C1 segment of cervical spinal cord (tissue), 14 donors: Measurements from ENCODE around the gene IGF1R.

Source experiments
- DNase-seq, 14 donors: peaks; one replicate each; lab custom pipeline; 2025; lab: John Stamatoyannopoulos, UW

The IGF1R gene

DNA sequence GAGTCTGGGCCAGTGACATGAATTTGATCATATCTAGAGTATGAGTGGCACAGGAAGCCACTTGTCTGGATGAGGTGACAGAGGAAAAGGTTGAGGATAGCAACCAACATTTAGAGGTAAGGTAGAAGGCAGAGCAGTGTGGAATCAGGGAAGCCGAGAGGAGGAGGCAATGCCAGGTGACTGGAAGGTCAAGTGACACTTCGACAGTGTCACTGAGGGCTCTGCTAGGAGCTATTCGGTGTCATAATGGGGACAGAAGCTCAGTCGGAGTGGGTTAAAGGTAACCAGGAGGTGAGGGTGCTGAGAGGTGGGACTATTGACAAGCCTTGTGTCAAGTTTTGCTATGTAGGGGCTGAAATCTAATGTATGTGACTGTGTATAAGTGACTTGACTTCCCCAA, 56.7 kb downstream of the IGF1R start:
- DNase-seq, result no peak

DNA sequence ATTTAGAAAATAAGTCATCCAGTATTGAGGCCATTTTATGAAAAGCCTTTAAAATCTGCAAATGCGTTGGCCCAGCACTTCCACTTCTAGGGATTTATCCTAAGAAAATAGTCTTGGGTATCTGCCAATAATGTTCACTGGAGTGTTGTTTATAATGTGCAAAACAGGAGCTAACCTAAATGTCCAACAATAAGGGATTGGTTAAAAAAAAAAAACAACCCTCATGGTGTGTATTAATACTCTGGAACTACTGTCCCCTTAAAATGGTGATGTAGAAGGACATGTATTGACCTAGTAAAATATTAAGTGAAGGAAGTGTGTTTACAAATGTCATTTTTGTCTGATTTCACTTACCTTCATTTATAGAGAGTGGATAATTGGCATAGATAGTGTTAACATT, 58.0 kb downstream of the IGF1R start:
- no peak for DNase-seq

DNA sequence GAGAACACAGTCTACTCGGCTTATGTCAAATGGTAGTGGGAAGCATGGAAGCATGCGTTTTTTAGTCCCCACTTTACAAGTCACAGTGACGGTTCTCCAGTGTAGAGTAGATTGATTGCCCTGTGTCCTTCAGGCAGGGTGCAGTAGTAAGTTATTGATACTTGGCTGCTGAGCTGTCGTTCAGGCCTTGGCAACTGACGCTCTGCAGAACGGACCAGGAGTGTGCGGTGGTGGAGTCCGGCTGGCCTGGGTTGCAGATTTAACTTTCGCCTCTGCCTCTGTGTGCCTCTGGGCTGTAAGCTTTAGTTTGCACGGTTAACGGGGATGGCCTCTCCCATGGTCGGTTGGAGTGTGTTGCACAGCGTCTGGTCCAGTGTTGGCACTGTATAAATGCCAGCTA, 58.6 kb downstream of the IGF1R start:
- DNase-seq, result no peak

DNA sequence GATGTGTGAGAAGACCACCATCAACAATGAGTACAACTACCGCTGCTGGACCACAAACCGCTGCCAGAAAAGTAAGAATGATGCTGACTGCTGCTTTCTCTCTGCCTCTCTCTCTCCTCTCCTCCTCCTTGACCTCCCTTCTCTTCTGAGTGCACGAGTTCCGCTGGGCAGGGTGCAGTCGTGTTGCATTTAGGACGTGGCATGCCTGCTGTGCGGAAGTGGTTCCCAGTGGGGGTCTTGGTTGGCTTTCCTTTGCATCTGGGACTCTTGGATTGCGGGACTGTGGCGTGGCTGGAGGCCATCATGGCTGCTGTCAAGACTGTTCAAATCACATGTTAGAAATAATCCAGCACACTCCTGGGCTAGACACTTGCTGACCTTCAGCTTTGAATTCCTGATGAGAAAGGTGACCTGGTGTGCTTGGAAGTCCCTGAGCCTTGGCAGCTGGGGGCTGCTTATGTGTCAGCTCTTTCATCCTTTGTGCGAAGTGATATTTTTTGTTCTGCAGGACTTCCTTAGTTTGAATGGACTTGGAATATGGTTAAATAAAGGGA, 59.8 kb downstream of the IGF1R start:
- DNase-seq, result no peak

DNA sequence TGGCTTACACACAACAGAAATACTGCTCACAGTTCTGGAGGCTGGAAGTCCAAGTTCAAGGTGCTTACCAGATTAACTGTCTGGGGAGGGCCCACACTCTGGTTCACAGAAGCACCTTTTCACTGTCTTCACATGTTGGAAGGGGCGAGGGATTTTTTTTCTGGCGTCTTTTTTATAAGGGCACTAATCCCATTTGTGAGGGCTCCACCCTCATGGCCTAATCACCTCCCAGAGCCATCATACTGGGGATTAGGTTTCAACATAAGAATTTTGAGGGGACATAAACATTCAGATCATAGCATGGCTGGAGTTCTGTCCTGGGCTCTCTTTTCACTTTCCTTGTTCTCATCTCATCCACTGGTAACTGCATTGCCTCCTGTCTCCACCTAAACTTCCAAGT, 63.5 kb downstream of the IGF1R start:
- DNase-seq, result no peak

DNA sequence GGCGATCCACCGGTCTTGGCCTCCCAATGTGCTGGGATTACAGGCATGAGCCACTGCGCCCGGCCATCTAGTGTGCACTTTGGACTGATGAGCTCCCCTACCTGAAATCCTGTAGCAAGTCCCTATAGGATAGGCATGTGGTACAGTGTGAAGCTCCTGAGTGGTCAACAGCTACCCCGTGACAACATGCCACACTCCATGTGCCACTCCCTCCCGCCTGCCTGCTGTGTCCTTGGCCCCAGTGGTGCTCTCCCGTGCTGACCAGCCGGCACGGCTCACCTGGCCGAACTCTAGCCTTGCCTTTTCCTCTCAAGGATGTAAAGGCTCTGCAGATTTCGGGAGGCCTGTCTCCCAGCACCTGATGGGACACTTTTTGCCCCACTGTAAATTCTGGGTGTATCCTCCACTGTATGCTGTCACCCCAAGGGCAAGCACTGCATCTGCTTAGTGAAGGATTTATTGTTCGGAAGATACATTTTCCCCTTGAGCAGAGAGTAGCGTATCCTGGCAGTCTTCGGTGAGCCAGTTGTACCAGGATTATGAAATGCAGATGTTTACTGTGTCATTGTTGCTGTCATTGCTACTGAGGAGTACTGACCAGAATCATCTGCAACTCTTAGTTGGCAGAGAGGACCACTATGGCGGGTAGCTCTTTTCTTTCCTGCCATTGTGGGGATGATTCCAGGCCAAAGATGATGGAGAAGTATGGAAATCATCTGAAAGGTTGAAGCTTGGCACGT, 64.7 kb downstream of the IGF1R start:
- no peak for DNase-seq

DNA sequence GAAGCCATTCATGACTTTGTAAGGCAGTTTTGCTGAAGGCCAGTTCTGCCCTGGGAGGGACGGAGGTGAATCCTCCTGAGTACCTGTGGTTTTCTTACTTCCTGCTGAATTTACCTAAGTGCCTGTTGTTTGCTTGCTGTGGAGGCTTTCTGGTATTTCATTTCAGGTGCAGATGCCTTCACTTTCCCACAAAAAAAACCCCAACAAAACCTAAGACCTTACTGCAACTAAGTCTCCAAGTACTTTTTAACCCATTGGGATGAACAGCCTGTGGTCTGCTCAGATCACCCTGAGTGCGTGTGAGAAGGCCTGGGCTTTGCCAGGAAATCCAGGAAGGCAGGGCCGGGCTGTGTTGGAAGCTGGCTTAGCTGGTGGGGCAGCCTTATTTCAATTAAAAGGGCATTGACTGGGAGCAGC, 65.3 kb downstream of the IGF1R start:
- DNase-seq, result peak in 1 of 14 donors; percentile 38

DNA sequence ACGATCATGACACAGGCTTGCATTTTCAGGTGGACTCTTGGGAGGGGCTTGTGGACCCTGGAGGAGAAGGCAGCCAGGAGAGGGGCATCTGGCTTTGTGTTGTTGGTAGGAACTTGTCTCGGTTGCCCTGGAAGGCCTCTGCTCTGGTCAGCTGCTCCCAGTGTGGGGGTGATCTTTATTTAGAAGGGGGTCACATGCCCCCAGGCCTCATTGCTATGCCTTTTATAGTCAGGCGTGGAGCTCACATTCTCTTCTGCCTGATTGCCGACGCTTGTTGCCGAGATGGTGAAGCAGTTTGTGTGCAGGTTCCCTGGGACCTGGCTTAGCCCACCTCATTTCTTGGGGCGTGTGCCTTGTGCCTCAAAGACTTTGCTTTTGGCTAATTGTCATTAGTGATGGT, 66.6 kb downstream of the IGF1R start:
- no peak for DNase-seq

DNA sequence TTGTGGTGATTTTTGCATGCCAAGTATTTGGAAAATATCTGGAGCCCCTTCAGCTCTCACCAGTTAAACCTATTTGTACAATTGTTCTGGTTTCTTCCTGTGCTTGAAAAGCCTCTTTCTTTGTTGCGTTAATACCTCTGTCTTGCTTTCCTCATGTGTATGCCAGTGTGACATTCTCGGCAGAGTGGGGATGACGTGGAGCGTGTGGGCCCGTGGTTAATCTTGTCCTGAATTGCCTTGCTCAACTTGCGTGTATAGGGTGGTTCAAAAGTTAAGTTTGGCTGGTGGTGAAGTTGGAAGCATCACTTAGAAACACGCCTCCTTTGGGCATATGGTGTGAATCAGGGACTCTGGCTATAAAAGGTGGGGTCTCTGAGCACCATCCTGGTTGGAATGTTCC, 67.1 kb downstream of the IGF1R start:
- no peak for DNase-seq

DNA sequence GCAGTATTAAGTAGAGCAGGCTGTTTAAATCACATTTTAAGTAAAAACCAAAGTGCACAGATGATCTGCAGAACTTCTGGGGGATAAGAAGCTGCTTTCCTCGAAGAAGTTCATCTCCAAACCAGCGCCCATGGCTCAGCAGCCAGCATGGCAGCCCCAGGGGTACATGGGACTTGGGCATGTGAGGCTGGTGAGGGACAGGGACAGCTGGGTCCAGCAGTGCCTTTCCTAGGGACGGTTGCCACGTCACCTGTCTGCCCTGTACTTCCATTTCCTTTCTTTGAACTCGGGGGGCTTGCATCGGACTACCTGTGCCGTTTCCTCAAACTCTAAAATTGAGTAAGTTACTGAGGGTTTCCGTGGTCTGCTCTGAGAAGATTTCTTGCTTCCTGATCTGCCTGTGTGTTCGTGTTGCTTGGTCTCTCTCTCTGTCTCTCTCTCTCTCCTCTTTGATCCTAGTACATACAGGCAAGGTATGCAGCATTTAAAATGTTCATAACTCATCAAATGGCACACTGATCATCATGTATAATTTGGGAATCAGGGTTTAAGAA, 67.6 kb downstream of the IGF1R start:
- DNase-seq, result no peak

DNA sequence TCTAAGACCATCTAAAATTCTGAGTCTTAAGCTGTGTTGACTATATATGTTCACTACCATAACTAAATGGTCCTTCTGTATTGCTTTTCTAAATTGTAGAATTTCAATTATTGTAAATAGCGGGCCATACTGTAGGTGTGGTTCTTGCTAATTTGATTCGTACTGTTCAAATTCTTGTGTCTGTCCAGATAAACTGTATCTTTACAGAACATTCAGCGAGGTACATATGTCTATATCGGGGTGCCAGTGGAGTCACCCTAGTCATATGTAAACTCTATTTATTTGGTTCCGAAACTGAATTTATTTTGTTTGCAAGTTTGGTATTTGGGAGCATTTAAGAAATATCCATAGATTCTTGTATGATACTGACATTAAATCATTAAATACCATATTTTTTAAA, 69.0 kb downstream of the IGF1R start:
- no peak for DNase-seq

DNA sequence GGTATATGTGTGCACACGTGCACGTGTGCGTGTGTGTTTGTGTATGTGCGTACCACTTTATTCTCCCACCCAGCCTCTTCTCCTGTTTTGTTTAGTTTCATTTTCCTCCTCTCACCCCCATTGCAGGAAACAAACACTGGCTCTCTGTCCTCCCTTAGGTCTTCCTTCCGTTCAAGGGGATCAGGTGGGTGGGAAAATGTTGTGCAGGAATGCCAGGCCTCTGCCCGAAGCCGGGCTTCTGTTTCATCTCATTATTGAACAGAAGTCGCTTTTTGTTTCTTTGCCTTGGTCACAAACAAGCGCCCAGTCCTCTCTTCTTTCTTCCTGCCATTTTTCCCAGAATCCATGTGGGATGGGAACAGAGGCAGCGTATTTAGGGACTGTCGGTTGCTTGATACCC, 69.6 kb downstream of the IGF1R start:
- no peak for DNase-seq

DNA sequence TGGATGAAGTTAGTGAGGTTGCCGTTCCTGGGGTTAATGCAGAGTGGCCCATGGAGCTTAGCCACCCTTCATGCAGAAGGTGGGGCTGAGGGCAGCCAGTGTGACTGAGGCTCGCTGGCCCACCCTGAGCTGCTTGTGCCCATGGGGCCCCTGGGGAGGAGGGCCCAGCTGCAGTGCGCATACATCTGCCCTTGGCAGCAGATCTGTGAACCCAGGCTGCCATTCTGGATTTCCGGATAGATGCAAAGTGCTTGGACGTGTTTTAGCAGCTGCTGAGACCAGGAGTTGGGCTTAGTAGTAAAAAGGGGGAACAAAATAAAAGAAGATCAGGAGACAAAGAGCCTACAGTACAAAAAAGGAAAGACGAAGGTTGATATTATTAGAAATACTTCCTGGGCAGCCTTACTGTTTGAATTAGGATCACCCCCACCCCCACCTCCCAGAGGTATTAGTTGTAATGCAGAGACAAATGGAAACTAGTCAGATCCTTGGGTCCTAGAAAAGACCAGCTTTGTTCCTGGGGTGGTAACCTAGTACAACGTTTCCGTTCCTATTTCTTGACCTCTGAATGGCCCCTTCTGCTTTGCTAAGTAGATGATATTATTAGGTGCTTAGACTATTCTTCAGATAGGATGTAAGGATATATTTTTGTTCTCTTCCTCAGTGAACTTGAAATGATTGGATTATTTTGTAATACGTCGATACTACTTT, 70.2 kb downstream of the IGF1R start:
- no peak for DNase-seq

DNA sequence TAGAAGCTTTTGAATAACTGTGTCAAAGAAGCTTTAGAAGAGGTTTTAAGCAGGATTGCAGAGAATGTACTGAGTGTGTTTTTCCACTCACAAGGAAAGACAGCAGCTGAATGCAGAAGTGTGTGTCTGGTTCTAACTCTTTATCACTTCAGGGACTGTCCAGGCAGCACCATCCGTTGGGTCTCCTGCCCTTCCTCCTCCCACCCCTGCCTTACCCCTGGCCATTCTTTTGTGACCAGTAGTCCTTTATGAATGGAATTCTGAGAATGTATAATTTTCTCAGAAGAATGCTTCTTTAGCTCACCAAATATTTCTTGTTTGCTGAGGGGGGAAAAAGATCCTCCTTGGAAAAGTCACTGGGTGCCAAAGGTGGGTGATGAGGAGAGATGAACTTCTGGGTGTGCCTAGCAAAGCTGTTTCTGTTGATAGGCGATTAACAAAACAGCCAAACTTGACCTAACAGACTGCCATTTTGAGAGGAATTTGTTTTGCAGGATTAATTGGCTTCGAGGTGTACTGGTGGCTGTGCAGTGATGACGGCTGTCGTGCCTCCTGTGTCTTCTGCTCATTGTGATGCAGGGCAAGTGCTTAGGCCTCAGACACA, 70.9 kb downstream of the IGF1R start:
- DNase-seq, result no peak

DNA sequence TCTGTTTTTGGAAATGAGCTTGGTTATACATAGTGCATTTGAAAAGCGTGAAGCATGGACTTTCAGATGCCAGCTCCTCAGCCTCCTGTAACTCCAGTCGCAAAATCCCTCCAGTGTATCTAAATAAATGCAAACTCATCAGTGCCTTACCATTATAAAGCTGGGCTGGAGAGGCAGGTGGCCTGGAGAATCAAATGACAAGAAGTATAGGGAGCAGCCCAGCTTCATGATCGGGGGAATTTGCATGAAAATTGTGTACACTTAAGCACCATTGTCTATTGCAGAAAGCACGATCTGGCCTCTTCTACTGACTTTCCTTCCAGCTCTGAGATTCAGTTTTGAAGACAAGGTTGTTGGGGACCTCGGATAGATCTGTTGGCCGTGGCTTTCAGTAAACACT, 71.7 kb downstream of the IGF1R start:
- no peak for DNase-seq

DNA sequence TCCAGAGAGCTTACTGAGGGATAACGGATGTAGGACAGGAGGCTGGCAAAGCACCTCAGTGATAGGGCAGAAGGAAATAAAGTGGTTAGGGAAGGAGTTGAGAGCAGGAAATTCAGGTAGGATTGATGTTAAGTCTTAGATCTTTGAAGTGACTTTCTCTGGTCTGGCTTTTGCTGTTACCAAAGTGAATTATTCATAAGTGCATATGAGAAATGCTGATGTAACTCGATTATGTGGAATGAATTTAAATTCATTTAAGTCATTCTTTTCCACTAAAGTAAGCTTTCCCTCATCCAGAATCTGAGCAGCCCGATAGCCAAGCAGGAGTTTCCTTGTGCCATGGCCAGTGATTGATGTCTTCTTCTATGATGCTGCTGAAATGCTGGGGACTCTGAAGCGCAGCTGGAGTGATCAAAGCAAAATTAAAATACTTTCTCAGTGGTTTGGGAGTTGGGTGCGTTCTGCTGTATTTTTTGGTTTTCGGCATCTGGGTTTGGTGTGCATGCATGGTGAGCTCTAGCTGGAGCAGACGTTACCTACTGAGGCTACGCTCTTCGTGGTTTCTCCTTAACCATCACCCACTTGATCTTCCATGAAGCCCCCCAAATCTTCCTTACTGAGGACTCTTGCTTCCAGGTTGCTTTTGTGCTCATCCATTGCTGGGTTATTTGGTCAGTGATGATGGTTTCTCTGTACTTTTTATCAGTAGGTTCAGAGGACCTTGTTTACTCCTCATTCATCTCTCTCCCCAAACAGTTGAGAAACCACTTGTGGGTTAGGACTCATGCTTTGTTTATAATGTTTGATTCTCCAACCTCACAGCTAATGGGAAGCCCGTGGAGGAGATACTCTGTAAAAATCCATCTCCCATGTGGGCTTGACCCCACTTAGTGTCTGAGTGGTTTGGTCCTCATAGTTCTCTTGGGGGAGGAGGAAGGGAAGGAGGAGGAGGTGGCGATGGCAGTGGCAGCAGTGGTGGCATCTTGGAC, 72.5 kb downstream of the IGF1R start:
- no peak for DNase-seq

DNA sequence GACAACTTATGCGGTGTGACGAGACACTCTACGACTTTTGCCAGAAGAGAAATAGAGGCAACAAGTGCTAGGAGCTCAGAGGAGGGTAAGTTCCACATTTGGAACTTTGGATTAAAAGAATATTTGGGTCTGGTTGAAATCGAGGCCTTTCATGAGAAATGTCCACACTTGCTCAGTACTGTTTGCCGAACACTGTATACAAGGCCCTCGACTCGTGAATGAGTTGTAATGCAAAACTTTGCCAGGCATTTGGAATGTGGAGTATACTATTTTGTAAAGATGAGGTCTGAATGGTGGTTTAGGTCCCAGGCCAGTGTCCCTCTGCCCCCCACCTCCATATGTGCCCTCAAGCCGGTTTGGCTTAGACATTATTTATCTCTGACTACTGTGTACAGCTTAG, 73.9 kb downstream of the IGF1R start:
- no peak for DNase-seq

DNA sequence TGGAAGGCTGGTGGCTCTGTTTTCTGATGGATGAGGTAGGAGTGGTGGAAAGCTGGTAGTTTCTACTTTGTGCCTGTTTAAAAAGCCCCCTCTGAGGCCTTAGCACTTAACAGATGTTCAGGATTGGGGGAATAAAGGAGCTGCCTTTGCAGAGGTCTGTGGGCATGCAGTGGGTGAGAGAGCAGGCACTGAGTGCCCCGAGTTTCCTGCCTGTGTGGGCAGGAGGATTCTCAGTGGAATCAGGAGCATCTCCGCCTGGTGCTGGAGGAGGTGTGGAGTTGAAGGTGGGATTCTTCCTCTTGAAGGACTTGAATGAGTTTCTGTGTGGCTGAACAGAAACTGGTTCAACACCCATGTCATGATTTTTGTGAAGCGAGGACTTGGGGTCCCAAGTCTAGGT, 74.3 kb downstream of the IGF1R start:
- DNase-seq, result no peak

DNA sequence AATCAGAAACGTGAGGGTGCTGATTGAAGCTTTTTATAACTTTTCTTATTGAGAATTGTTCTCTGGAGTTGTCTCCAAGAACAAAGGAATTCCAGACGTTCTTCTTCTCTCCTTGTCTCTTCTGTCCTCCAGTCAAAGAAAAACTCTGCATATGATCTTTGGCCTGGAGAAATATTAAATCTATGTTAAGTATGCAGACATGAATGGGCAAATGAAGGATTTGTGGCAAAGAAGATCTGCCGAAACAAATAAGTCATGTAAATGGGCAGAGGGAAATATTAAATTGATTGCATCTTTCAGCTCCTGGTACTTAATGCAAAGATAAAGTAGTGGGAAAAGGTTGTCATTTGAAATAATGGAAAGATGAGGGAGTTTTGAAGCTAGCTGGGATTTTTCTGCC, 74.9 kb downstream of the IGF1R start:
- DNase-seq, result no peak

DNA sequence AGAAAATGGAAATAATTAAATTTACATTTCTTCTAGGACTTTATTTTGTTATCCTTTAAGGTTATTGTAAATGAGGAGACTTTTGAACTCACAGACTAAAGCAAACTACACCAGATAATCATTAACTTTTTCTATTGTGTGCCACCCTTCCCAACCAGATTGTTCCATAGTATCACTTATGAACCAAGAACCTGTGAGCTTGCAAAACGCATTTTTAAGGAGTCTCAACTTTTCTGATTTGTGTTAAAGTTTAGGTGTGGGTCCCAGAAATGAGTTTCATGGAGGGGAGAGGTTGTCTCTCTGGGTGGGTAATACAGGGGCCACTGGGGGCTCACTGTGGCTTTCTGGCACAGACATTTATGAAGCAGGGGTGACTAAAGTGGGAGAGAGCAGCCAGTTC, 75.7 kb downstream of the IGF1R start:
- no peak for DNase-seq

DNA sequence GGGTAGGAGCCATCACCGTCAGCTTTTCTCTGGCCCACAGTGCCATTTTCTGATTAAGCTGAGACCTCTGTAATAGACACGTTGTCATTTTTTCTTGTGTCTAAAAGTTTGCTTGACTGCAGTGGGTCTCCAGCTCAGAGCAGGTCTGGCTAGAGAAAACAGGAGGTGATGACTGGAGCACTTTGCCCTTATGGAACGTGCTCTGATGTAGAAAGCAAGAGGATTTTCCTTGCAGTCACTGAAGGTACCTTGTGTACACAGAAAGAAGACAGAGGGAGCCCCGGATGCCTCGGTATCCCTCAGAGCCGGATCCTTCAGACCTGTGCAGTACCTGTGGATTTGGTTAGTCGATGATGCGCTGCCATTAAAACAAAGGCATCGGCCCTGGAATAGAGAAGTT, 76.2 kb downstream of the IGF1R start:
- no peak for DNase-seq
